ENCODE measurements around the gene CUBN. TPM values are rescaled to one million over a fixed set of nuclear protein-coding genes. Genes with fewer than 3 reads are reported as not detected.

The CUBN gene
- total RNA-seq (6.1 TPM), polyA plus RNA-seq (0.54 TPM)

GRCh38 chr10:17129741-17130140 is at the start of gene CUBN:
TSS of gene CUBN (minus strand) at chr10:17129811. CDS start at chr10:17129765, 46 bp downstream.
- Histone ChIP-seq H3K27ac (ENCODE audit: low read depth) (no peak within 1 kb of the TSS), H3K4me3 (ENCODE audit: low read depth, low read length) (no peak within 1 kb of the TSS), H3K36me3 (ENCODE audit: insufficient read depth) (no peaks in the 10 kb centered on the region), H3K4me1 (ENCODE audit: insufficient read depth) (no peaks in the 10 kb centered on the region)
- WGBS: 99% methylated on average over 1 of the region's 1 CpG
- DNase-seq (ENCODE audit: extremely low spot score): no peak

GRCh38 chr10:17179002-17179401 is 49.4 kb upstream of the CUBN start:
- DNase-seq (ENCODE audit: extremely low spot score): no peak
- Histone ChIP-seq H3K36me3 (ENCODE audit: insufficient read depth) (no peaks in the 10 kb centered on the region), H3K4me3 (ENCODE audit: low read depth, low read length) (no peak overlapping the region), H3K4me1 (ENCODE audit: insufficient read depth) (no peaks in the 10 kb centered on the region), H3K27ac (ENCODE audit: low read depth) (no peak overlapping the region)
- 85% methylated on average over 3 of the region's 3 CpGs for WGBS

- Histone ChIP-seq H3K4me1 (ENCODE audit: insufficient read depth) (no peaks in the 10 kb centered on the region), H3K36me3 (ENCODE audit: insufficient read depth) (no peaks in the 10 kb centered on the region), H3K27ac (ENCODE audit: low read depth) (no peak overlapping the region), H3K4me3 (ENCODE audit: low read depth, low read length) (no peak overlapping the region)
- DNase-seq (ENCODE audit: extremely low spot score): no peak
- WGBS: 93% methylated on average over 1 of the region's 1 CpG
Observed at GRCh38 chr10:17178006-17178405, 48.4 kb upstream of the CUBN start.

GRCh38 chr10:17177014-17177413 is 47.4 kb upstream of the CUBN start:
- 96% methylated on average over 1 of the region's 1 CpG for WGBS
- DNase-seq (ENCODE audit: extremely low spot score): no peak
- Histone ChIP-seq H3K4me3 (ENCODE audit: low read depth, low read length) (no peak overlapping the region), H3K27ac (ENCODE audit: low read depth) (no peak overlapping the region), H3K36me3 (ENCODE audit: insufficient read depth) (no peaks in the 10 kb centered on the region), H3K4me1 (ENCODE audit: insufficient read depth) (no peaks in the 10 kb centered on the region)

- no peak overlapping the region for H3K4me3 ChIP-seq (ENCODE audit: low read depth, low read length)
- no peaks in the 10 kb centered on the region for H3K36me3 ChIP-seq (ENCODE audit: insufficient read depth)
- DNase-seq (ENCODE audit: extremely low spot score): no peak
- no peaks in the 10 kb centered on the region for H3K4me1 ChIP-seq (ENCODE audit: insufficient read depth)
- H3K27ac ChIP-seq (ENCODE audit: low read depth): no peak overlapping the region
Observed at GRCh38 chr10:17176091-17176490, 46.5 kb upstream of the CUBN start.

DNA sequence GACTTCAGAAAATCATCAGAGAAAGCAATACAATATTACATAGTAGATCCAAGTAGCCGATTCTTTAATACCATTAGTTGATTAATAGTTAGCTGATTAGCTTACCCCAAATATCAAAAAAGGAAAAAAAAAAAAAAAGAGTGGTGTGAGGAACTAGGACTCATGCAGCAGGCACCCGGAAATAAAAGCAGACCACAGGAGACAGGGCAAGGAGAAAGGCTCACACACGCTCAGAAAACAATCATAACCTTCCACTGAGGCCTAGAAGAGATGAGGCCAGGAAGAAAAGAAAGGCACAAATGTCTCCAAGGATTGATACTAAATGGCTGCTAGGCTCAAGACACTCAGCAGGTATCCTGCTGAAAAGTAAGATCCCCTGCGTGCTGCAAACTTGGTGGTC is 45.9 kb upstream of the CUBN start:
- Histone ChIP-seq H3K36me3 (ENCODE audit: insufficient read depth) (no peaks in the 10 kb centered on the region), H3K27ac (ENCODE audit: low read depth) (no peak overlapping the region), H3K4me3 (ENCODE audit: low read depth, low read length) (no peak overlapping the region), H3K4me1 (ENCODE audit: insufficient read depth) (no peaks in the 10 kb centered on the region)
- WGBS: 67% methylated on average over 4 of the region's 4 CpGs
- no peak for DNase-seq (ENCODE audit: extremely low spot score)

DNA sequence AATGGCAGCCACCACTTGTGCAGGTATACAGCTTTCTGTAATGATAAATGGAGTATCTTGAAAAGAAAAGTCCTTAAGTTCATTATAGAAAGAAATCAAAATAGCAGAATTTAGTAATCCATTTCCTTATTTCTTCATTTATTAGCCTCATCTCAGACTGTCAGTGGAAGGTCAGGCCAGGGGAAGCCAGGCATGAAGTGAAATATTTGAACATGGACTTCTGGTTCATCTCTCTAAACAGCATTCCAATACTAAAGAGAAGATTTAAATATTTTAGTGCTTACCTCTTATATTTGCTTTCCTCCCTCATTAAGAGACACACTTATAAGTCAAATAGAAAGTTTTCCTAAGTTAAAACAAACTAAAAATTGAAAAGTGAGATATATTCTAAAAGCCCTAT is 45.0 kb upstream of the CUBN start:
- H3K27ac ChIP-seq (ENCODE audit: low read depth): no peak overlapping the region
- no peak overlapping the region for H3K4me3 ChIP-seq (ENCODE audit: low read depth, low read length)
- DNase-seq (ENCODE audit: extremely low spot score): no peak
- no peaks in the 10 kb centered on the region for H3K36me3 ChIP-seq (ENCODE audit: insufficient read depth)
- no peaks in the 10 kb centered on the region for H3K4me1 ChIP-seq (ENCODE audit: insufficient read depth)

GRCh38 chr10:17171141-17171641 is 41.6 kb upstream of the CUBN start:
- no peaks in the 10 kb centered on the region for H3K4me1 ChIP-seq (ENCODE audit: insufficient read depth)
- WGBS: 68% methylated on average over 4 of the region's 4 CpGs
- H3K27ac ChIP-seq (ENCODE audit: low read depth): no peak overlapping the region
- no peaks in the 10 kb centered on the region for H3K36me3 ChIP-seq (ENCODE audit: insufficient read depth)
- no peak overlapping the region for H3K4me3 ChIP-seq (ENCODE audit: low read depth, low read length)
- no peak for DNase-seq (ENCODE audit: extremely low spot score)

DNA sequence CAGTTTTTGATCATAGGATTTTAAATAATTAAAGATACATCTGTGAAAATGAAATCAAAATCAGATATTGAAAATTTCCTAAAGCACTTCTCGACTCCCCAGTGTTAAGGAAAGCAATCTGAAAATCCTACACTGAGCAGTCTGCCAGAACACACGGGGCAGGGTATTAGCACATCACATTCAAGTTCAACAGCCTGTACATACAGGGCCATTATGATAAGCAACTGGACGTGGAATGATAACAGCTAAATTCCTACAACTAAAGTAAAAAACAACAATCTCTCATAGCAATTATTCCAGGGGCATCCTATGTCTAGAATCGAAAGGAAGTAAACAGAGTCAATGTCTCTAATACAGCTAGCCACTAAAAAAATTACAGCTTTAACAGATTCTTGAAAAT is 40.2 kb upstream of the CUBN start:
- H3K27ac ChIP-seq (ENCODE audit: low read depth): no peak overlapping the region
- H3K36me3 ChIP-seq (ENCODE audit: insufficient read depth): no peaks in the 10 kb centered on the region
- H3K4me3 ChIP-seq (ENCODE audit: low read depth, low read length): no peak overlapping the region
- 34% methylated on average over 4 of the region's 4 CpGs for WGBS
- DNase-seq (ENCODE audit: extremely low spot score): no peak
- H3K4me1 ChIP-seq (ENCODE audit: insufficient read depth): no peaks in the 10 kb centered on the region

- 76% methylated on average over 3 of the region's 3 CpGs for WGBS
- no peaks in the 10 kb centered on the region for H3K36me3 ChIP-seq (ENCODE audit: insufficient read depth)
- no peaks in the 10 kb centered on the region for H3K4me1 ChIP-seq (ENCODE audit: insufficient read depth)
- no peak overlapping the region for H3K4me3 ChIP-seq (ENCODE audit: low read depth, low read length)
- no peak overlapping the region for H3K27ac ChIP-seq (ENCODE audit: low read depth)
- no peak for DNase-seq (ENCODE audit: extremely low spot score)
Observed at GRCh38 chr10:17166699-17167098, 37.1 kb upstream of the CUBN start.

- Histone ChIP-seq H3K27ac (ENCODE audit: low read depth) (no peak overlapping the region), H3K36me3 (ENCODE audit: insufficient read depth) (no peaks in the 10 kb centered on the region), H3K4me3 (ENCODE audit: low read depth, low read length) (no peak overlapping the region), H3K4me1 (ENCODE audit: insufficient read depth) (no peaks in the 10 kb centered on the region)
- no peak for DNase-seq (ENCODE audit: extremely low spot score)
- 83% methylated on average over 2 of the region's 2 CpGs for WGBS
Observed at GRCh38 chr10:17162828-17163227, 33.2 kb upstream of the CUBN start.

DNA sequence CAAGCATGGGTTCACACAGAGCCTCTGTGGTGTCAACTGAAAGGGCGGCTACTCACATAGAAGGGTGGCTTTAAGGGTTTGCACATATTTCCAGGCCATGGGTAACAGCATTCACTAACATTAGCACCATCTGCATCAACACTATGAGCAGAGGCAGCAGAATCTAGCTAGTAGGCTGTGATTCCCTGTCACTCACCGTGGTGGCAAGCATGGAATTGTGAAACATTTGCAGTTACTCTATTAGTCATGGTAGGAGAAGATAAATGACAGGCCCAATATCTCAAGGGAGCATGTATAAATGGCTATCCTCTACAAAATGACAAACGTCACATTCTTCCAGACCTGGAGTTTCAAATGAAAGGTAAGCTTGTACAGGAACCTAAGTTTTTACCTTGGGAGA is 32.2 kb upstream of the CUBN start:
- Histone ChIP-seq H3K27ac (ENCODE audit: low read depth) (no peak overlapping the region), H3K36me3 (ENCODE audit: insufficient read depth) (no peaks in the 10 kb centered on the region), H3K4me1 (ENCODE audit: insufficient read depth) (no peaks in the 10 kb centered on the region), H3K4me3 (ENCODE audit: low read depth, low read length) (no peak overlapping the region)
- WGBS: 76% methylated on average over 3 of the region's 3 CpGs
- DNase-seq (ENCODE audit: extremely low spot score): no peak

DNA sequence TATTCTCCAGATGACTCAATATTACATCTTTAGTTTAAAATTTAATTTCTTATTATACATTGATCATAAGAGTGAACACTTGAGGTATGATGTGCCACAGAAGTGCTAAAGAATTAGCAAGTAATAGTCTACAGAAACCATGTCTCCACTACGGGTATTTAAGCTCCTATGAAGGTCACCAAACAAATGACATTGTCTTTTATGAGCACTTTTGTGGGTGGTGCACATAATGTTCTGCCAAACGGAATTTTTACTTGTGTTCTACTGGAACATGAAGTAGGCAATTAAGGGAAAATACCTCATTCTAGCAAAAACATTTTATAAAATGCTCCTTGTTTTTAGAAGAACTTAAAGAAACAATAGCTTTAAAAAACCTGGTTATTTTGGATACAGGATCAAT is 27.4 kb upstream of the CUBN start:
- H3K27ac ChIP-seq (ENCODE audit: low read depth): no peak overlapping the region
- no peak overlapping the region for H3K4me3 ChIP-seq (ENCODE audit: low read depth, low read length)
- H3K4me1 ChIP-seq (ENCODE audit: insufficient read depth): no peaks in the 10 kb centered on the region
- no peak for DNase-seq (ENCODE audit: extremely low spot score)
- WGBS: 80% methylated on average over 2 of the region's 2 CpGs
- H3K36me3 ChIP-seq (ENCODE audit: insufficient read depth): no peaks in the 10 kb centered on the region

DNA sequence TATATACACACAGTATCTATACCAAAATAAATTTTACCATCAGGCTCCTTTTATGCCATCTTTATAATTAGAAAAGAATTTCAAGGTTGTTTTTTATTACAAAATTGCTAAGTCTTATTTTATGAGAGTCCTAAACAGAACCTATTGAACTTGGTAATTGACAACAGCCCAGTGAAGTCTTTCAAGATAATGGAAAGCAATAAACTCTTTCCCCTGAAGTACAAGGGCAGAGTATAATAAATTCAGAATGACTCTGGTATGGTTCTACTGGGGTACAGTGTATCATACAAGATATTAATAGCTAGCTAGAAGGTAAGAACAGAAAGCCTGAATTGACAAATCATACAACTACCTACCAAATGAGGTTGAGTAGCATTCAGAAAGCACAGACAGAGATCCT is 26.2 kb upstream of the CUBN start:
- Histone ChIP-seq H3K27ac (ENCODE audit: low read depth) (no peak overlapping the region), H3K36me3 (ENCODE audit: insufficient read depth) (no peaks in the 10 kb centered on the region), H3K4me1 (ENCODE audit: insufficient read depth) (no peaks in the 10 kb centered on the region), H3K4me3 (ENCODE audit: low read depth, low read length) (no peak overlapping the region)
- DNase-seq (ENCODE audit: extremely low spot score): no peak

- Histone ChIP-seq H3K27ac (ENCODE audit: low read depth) (no peak overlapping the region), H3K4me3 (ENCODE audit: low read depth, low read length) (no peak overlapping the region), H3K4me1 (ENCODE audit: insufficient read depth) (no peaks in the 10 kb centered on the region)
Observed at GRCh38 chr10:17154116-17154515, 24.5 kb upstream of the CUBN start.

More at GRCh38 chr10:17154116-17154515, 24.5 kb upstream of the CUBN start:
- no peak for DNase-seq (ENCODE audit: extremely low spot score)
- no peaks in the 10 kb centered on the region for H3K36me3 ChIP-seq (ENCODE audit: insufficient read depth)

Data from urinary bladder (tissue), 4 donors.